WTC11 (cell line): ENCODE results near the gene LYPD3.

Experiments used
- ATF6 ChIP-seq: sonication (generic); formaldehyde crosslinking; IDR thresholded peaks from 2 replicates; pipeline ENCODE4 v1.8.1; 2023; ENCODE audit warnings: mild to moderate bottlenecking, missing genetic modification reagents
- CBFB ChIP-seq: sonication (generic); formaldehyde crosslinking; IDR thresholded peaks from 2 replicates; pipeline ENCODE4 v1.8.1; 2022; ENCODE audit warnings: mild to moderate bottlenecking, low read depth, missing genetic modification reagents
- CTCF ChIP-seq: fragments of 200-600 bp; IDR thresholded peaks from 2 replicates; pipeline ENCODE4 v1.8.0; 2022; ENCODE audit warnings: antibody characterized with exemption
- E2F1 ChIP-seq: sonication (generic); formaldehyde crosslinking; IDR thresholded peaks from 2 replicates; pipeline ENCODE4 v1.8.0; 2022; ENCODE audit warnings: mild to moderate bottlenecking, missing genetic modification reagents
- FOXP4 ChIP-seq: sonication (generic); formaldehyde crosslinking; IDR thresholded peaks from 2 replicates; pipeline ENCODE4 v1.8.0; 2022; ENCODE audit warnings: mild to moderate bottlenecking, missing genetic modification reagents
- IRF2 ChIP-seq: sonication (generic); formaldehyde crosslinking; IDR thresholded peaks from 2 replicates; pipeline ENCODE4 v1.8.0; 2022; ENCODE audit warnings: low read depth, missing genetic modification reagents, borderline replicate concordance
- NFYB ChIP-seq: sonication (generic); formaldehyde crosslinking; conservative IDR thresholded peaks from 2 replicates; pipeline ENCODE4 v1.8.0; 2022; ENCODE audit warnings: low read depth, missing genetic modification reagents
- RELA ChIP-seq: sonication (generic); formaldehyde crosslinking; IDR thresholded peaks from 2 replicates; pipeline ENCODE4 v1.8.1; 2022; ENCODE audit warnings: missing genetic modification reagents, mild to moderate bottlenecking, borderline replicate concordance
- SP1 ChIP-seq: sonication (generic); formaldehyde crosslinking; conservative IDR thresholded peaks from 2 replicates; pipeline ENCODE4 v1.8.1; 2022; ENCODE audit warnings: missing genetic modification reagents
- USF1 ChIP-seq: sonication (generic); formaldehyde crosslinking; IDR thresholded peaks from 2 replicates; pipeline ENCODE4 v1.8.0; 2022; ENCODE audit warnings: mild to moderate bottlenecking, missing genetic modification reagents
- TF ChIP-seq, protein P1 (sequence below): sonication (generic); formaldehyde crosslinking; conservative IDR thresholded peaks from 2 replicates; pipeline ENCODE4 v1.8.1; 2022; ENCODE audit warnings: mild to moderate bottlenecking, missing genetic modification reagents
- TF ChIP-seq, protein P2 (sequence below): sonication (generic); formaldehyde crosslinking; IDR thresholded peaks from 2 replicates; pipeline ENCODE4 v1.8.1; 2023; ENCODE audit warnings: mild to moderate bottlenecking, missing genetic modification reagents, moderate library complexity
- TF ChIP-seq, protein P3 (sequence below): sonication (generic); formaldehyde crosslinking; IDR thresholded peaks from 2 replicates; pipeline ENCODE4 v1.8.0; 2022; ENCODE audit warnings: mild to moderate bottlenecking, missing genetic modification reagents

DNA sequence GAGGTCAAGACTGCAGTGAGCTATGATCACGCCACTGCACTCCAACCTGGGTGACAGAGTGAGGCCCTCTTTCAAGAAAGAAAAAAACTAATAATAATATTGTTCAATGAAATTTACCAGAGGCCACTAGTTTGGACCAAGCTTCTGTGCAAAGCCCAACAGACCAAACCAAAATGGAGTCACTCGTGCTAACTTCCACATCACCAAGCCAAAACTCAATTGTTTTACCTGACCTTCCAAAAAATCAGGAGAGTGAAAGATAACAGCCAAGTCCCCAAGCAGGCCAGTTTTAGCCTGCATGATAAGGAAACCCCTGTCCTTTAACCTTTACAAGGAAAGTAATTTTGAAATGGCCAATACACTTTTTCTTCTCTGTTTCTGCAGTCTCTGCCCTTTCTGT, 20.0 kb downstream of the LYPD3 start:
- TF ChIP-seq, protein P1, sequence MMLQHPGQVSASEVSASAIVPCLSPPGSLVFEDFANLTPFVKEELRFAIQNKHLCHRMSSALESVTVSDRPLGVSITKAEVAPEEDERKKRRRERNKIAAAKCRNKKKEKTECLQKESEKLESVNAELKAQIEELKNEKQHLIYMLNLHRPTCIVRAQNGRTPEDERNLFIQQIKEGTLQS (CRISPR knock-in tag): no peak
- TF ChIP-seq SP1 (CRISPR knock-in tag) (no peak), USF1 (CRISPR knock-in tag) (no peak), CTCF (no peak), ATF6 (no peak), E2F1 (CRISPR knock-in tag) (no peak), RELA (CRISPR knock-in tag) (no peak), FOXP4 (CRISPR knock-in tag) (no peak), CBFB (CRISPR knock-in tag) (no peak), IRF2 (CRISPR knock-in tag) (no peak), NFYB (CRISPR knock-in tag) (no peak)
- TF ChIP-seq, protein P2, sequence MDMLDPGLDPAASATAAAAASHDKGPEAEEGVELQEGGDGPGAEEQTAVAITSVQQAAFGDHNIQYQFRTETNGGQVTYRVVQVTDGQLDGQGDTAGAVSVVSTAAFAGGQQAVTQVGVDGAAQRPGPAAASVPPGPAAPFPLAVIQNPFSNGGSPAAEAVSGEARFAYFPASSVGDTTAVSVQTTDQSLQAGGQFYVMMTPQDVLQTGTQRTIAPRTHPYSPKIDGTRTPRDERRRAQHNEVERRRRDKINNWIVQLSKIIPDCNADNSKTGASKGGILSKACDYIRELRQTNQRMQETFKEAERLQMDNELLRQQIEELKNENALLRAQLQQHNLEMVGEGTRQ (CRISPR knock-in tag): no peak
- TF ChIP-seq, protein P3, sequence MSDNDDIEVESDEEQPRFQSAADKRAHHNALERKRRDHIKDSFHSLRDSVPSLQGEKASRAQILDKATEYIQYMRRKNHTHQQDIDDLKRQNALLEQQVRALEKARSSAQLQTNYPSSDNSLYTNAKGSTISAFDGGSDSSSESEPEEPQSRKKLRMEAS (CRISPR knock-in tag): no peak
